HEK293 (cell line): ENCODE data around the gene HOXA4.

Experiments used
- CTCF ChIA-PET: fragments of 350-600 bp; formaldehyde crosslinking; extraction: SDS; loops from one replicate; lab custom pipeline; 2021; ENCODE audit warnings: antibody characterized with exemption; lab: Yijun Ruan, JAX
- POLR2A ChIA-PET: fragments of 300-600 bp; formaldehyde crosslinking; extraction: SDS; loops from one replicate; lab custom pipeline; 2020; ENCODE audit warnings: antibody characterized with exemption, inconsistent platforms; lab: Yijun Ruan, JAX
- H3K27ac ChIP-seq: fragments of 200-500 bp; sonication (Bioruptor generic); 2 replicates; pipeline ENCODE4 v1.5.1; 2014; ENCODE audit warnings: low read depth, low read length, control low read depth, inconsistent platforms; ENCODE audit errors: extremely low read depth
- H3K36me3 ChIP-seq, 2 experiments: fragments of 200-500 bp in 1 of 2; sonication (Bioruptor generic) in 1 of 2; 1 replicate in 1 of 2; 2 replicates in 1 of 2; pipeline ENCODE4 v1.5.1; 2014 to 2017; ENCODE audit warnings: inconsistent platforms in 2 of 2, low read length in 2 of 2; ENCODE audit not compliant: control insufficient read depth in 2 of 2, insufficient read depth in 1 of 2
- H3K4me1 ChIP-seq: fragments of 200-500 bp; sonication (Bioruptor generic); 2 replicates; pipeline ENCODE4 v1.5.1; 2014; ENCODE audit warnings: mild to moderate bottlenecking, low read length, inconsistent platforms; ENCODE audit not compliant: control insufficient read depth, insufficient read depth
- H3K4me3 ChIP-seq: 2 replicates; pipeline ENCODE4 v1.5.1; 2011; ENCODE audit warnings: low read depth, mild to moderate bottlenecking, control low read depth, low read length, moderate library complexity
- H3K9me3 ChIP-seq: fragments of 200-500 bp; sonication (Bioruptor generic); 2 replicates; pipeline ENCODE4 v1.5.1; 2014; ENCODE audit warnings: low read depth, low read length, inconsistent platforms; ENCODE audit not compliant: control insufficient read depth, insufficient read depth
- BCL11A ChIP-seq: fragments of 450-650 bp; formaldehyde crosslinking; IDR thresholded peaks from 2 replicates; pipeline ENCODE4 v1.5.1; 2016; ENCODE audit warnings: low read depth, missing biosample characterization, missing genetic modification characterization
- FEZF1 ChIP-seq: fragments of 450-650 bp; formaldehyde crosslinking; IDR thresholded peaks from 2 replicates; pipeline ENCODE4 v1.5.1; 2016; ENCODE audit warnings: missing biosample characterization, missing genetic modification characterization
- GFI1B ChIP-seq: fragments of 450-650 bp; formaldehyde crosslinking; IDR thresholded peaks from 2 replicates; pipeline ENCODE4 v1.5.1; 2016; ENCODE audit warnings: missing biosample characterization, missing genetic modification characterization
- GLIS1 ChIP-seq: fragments of 450-650 bp; formaldehyde crosslinking; IDR thresholded peaks from 2 replicates; pipeline ENCODE4 v1.5.1; 2016; ENCODE audit warnings: missing biosample characterization, missing genetic modification characterization
- MYNN ChIP-seq: fragments of 450-650 bp; formaldehyde crosslinking; IDR thresholded peaks from 2 replicates; pipeline ENCODE4 v1.5.1; 2016; ENCODE audit warnings: missing biosample characterization, missing genetic modification characterization, borderline replicate concordance
- YY2 ChIP-seq: fragments of 450-650 bp; formaldehyde crosslinking; IDR thresholded peaks from 2 replicates; pipeline ENCODE4 v1.5.1; 2016; ENCODE audit warnings: missing biosample characterization, missing genetic modification characterization
- ZBTB8A ChIP-seq: fragments of 450-650 bp; formaldehyde crosslinking; IDR thresholded peaks from 2 replicates; pipeline ENCODE4 v1.5.1; 2016; ENCODE audit warnings: missing biosample characterization, missing genetic modification characterization
- ZFHX2 ChIP-seq: fragments of 450-650 bp; formaldehyde crosslinking; conservative IDR thresholded peaks from 2 replicates; pipeline ENCODE4 v1.5.1; 2016; ENCODE audit warnings: missing biosample characterization, missing genetic modification characterization
- ZNF146 ChIP-seq: fragments of 450-650 bp; formaldehyde crosslinking; IDR thresholded peaks from 2 replicates; pipeline ENCODE4 v1.5.1; 2016; ENCODE audit warnings: missing biosample characterization, missing genetic modification characterization
- ZNF175 ChIP-seq: fragments of 450-650 bp; formaldehyde crosslinking; IDR thresholded peaks from 2 replicates; pipeline ENCODE4 v1.5.1; 2016; ENCODE audit warnings: missing biosample characterization, missing genetic modification characterization
- ZNF19 ChIP-seq: fragments of 450-650 bp; formaldehyde crosslinking; IDR thresholded peaks from 2 replicates; pipeline ENCODE4; 2016; ENCODE audit warnings: missing biosample characterization, missing genetic modification characterization, low read depth
- ZNF221 ChIP-seq: fragments of 450-650 bp; formaldehyde crosslinking; IDR thresholded peaks from 2 replicates; pipeline ENCODE4 v1.5.1; 2017; ENCODE audit warnings: missing biosample characterization, missing genetic modification characterization, borderline replicate concordance
- ZNF223 ChIP-seq: fragments of 450-650 bp; formaldehyde crosslinking; IDR thresholded peaks from 2 replicates; pipeline ENCODE4 v1.5.1; 2016; ENCODE audit warnings: missing biosample characterization, missing genetic modification characterization
- ZNF335 ChIP-seq: fragments of 450-650 bp; formaldehyde crosslinking; conservative IDR thresholded peaks from 2 replicates; pipeline ENCODE4 v1.5.1; 2016; ENCODE audit warnings: missing biosample characterization, missing genetic modification characterization
- ZNF350 ChIP-seq: fragments of 450-650 bp; formaldehyde crosslinking; IDR thresholded peaks from 2 replicates; pipeline ENCODE4 v1.5.0; 2017; ENCODE audit warnings: missing biosample characterization, mild to moderate bottlenecking, missing genetic modification characterization
- ZNF423 ChIP-seq: fragments of 450-650 bp; formaldehyde crosslinking; IDR thresholded peaks from 2 replicates; pipeline ENCODE4 v1.5.1; 2016; ENCODE audit warnings: missing biosample characterization, missing genetic modification characterization
- ZNF433 ChIP-seq: fragments of 450-650 bp; formaldehyde crosslinking; IDR thresholded peaks from 2 replicates; pipeline ENCODE4 v1.5.1; 2016; ENCODE audit warnings: missing biosample characterization, missing genetic modification characterization, low read depth
- ZNF518A ChIP-seq: fragments of 450-650 bp; formaldehyde crosslinking; conservative IDR thresholded peaks from 2 replicates; pipeline ENCODE4 v1.5.1; 2016; ENCODE audit warnings: low read depth, missing biosample characterization, missing genetic modification characterization
- ZNF580 ChIP-seq: fragments of 450-650 bp; formaldehyde crosslinking; IDR thresholded peaks from 2 replicates; pipeline ENCODE4 v1.5.1; 2016; ENCODE audit warnings: missing biosample characterization, missing genetic modification characterization
- ZNF639 ChIP-seq: fragments of 450-650 bp; formaldehyde crosslinking; IDR thresholded peaks from 2 replicates; pipeline ENCODE4 v1.5.1; 2016; ENCODE audit warnings: missing biosample characterization, missing genetic modification characterization
- ZNF747 ChIP-seq: fragments of 450-650 bp; formaldehyde crosslinking; IDR thresholded peaks from 2 replicates; pipeline ENCODE4 v1.5.1; 2016; ENCODE audit warnings: missing biosample characterization, missing genetic modification characterization
- ZNF830 ChIP-seq: fragments of 450-650 bp; IDR thresholded peaks from 2 replicates; pipeline ENCODE4 v1.5.0; 2018; ENCODE audit warnings: missing biosample characterization, missing genetic modification characterization, low read depth, mild to moderate bottlenecking, moderate library complexity
- ZXDB ChIP-seq: fragments of 450-650 bp; formaldehyde crosslinking; IDR thresholded peaks from 2 replicates; pipeline ENCODE4 v1.5.1; 2016; ENCODE audit warnings: missing biosample characterization, missing genetic modification characterization
- TF ChIP-seq, protein P1 (sequence below): fragments of 450-650 bp; formaldehyde crosslinking; IDR thresholded peaks from 2 replicates; pipeline ENCODE4 v1.5.1; 2016; ENCODE audit warnings: missing biosample characterization, missing genetic modification characterization

HOXA4 gene

GRCh38 chr7:27111042-27111750, 19.4 kb downstream of the HOXA4 start (continued):
- TF ChIP-seq YY2 (tag by site-specific recombination): no peak
- no peak for TF ChIP-seq ZNF433 (tag by site-specific recombination)
- TF ChIP-seq, protein P1, sequence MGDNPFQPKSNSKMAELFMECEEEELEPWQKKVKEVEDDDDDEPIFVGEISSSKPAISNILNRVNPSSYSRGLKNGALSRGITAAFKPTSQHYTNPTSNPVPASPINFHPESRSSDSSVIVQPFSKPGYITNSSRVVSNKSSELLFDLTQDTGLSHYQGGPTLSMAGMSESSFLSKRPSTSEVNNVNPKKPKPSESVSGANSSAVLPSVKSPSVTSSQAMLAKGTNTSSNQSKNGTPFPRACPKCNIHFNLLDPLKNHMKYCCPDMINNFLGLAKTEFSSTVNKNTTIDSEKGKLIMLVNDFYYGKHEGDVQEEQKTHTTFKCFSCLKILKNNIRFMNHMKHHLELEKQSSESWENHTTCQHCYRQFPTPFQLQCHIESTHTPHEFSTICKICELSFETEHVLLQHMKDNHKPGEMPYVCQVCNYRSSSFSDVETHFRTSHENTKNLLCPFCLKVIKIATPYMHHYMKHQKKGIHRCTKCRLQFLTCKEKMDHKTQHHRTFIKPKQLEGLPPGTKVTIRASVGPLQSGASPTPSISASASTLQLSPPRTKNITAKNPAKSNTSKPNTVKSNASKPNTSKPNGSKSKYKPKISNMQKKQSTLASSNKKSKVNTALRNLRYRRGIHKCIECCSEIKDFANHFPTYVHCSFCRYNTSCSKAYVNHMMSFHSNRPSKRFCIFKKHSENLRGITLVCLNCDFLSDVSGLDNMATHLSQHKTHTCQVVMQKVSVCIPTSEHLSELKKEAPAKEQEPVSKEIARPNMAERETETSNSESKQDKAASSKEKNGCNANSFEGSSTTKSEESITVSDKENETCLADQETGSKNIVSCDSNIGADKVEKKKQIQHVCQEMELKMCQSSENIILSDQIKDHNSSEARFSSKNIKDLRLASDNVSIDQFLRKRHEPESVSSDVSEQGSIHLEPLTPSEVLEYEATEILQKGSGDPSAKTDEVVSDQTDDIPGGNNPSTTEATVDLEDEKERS (tag by site-specific recombination): no peak
- TF ChIP-seq ZNF175 (tag by site-specific recombination): no peak
- TF ChIP-seq ZXDB (tag by site-specific recombination): 0 out of 2 replicates have a peak, but pooled peaks have one; percentile 3
- TF ChIP-seq ZNF335: peak; percentile 30; the same call in 1 of the 2 replicates
- no peak for TF ChIP-seq ZNF19 (tag by site-specific recombination)
- TF ChIP-seq ZNF221 (tag by site-specific recombination): no peak
- TF ChIP-seq ZNF146 (tag by site-specific recombination): no peak
- TF ChIP-seq GLIS1 (tag by site-specific recombination): peak; percentile 82
- no peak for TF ChIP-seq ZNF580
- TF ChIP-seq, all 188 proteins: peak for 10

- peaks cover 11 to 25% of the 10 kb centered on the region in 2 experiments for H3K36me3 ChIP-seq
- H3K4me3 ChIP-seq: peak overlapping the region; percentile 70
- no peaks in the 10 kb centered on the region for H3K9me3 ChIP-seq
- ChIA-PET CTCF (interaction anchor here (0.7 to 1.9 kb wide), 7 partner anchors 10 to 256 kb away, joined by 3 to 6 read pairs (median 4); partner anchors contain the start of genes HOXA4 and HOXA5), POLR2A (interaction anchor here (0.7 to 3.2 kb wide), 8 partner anchors 10 to 246 kb away, joined by 3 to 31 read pairs (median 4); partner anchors contain the start of genes HOXA1, HOXA4 and SKAP2)
- peaks cover 6% of the 10 kb centered on the region for H3K4me1 ChIP-seq
- H3K27ac ChIP-seq: peak overlapping the region; percentile 99
- no peak for TF ChIP-seq ZNF350 (tag by site-specific recombination)
- no peak for TF ChIP-seq ZNF433 (tag by site-specific recombination)
- TF ChIP-seq ZFHX2 (tag by site-specific recombination): peak; percentile 15; the same call in 1 of the 2 replicates
- TF ChIP-seq ZNF747: no peak
- TF ChIP-seq ZNF223 (tag by site-specific recombination): no peak
- no peak for TF ChIP-seq MYNN (tag by site-specific recombination)
- no peak for TF ChIP-seq BCL11A (tag by site-specific recombination)
- no peak for TF ChIP-seq GLIS1 (tag by site-specific recombination)
- 0 out of 2 replicates have a peak, but pooled peaks have one; percentile 27 for TF ChIP-seq ZBTB8A (tag by site-specific recombination)
- no peak for TF ChIP-seq ZNF830
- no peak for TF ChIP-seq ZNF639 (tag by site-specific recombination)
- no peak for TF ChIP-seq GFI1B (tag by site-specific recombination)
- no peak for TF ChIP-seq ZNF518A (tag by site-specific recombination)
- peak; percentile 97 for TF ChIP-seq FEZF1
- TF ChIP-seq ZNF423 (tag by site-specific recombination): 0 out of 2 replicates have a peak, but pooled peaks have one; percentile 40
Observed at GRCh38 chr7:27110186-27111031, 20.1 kb downstream of the HOXA4 start.
